Erythroblast (primary cell): ENCODE data around the gene VAV2.

ENCODE experiments used
- DNase-seq, 2 experiments: peaks; one replicate each; lab custom pipeline; 2025; lab: John Stamatoyannopoulos, UW
- GATA1 ChIP-seq: IDR thresholded peaks from 2 replicates; pipeline ENCODE4 v1.6.1; 2011; ENCODE audit warnings: low read depth, mild to moderate bottlenecking, control low read depth, low read length, moderate library complexity
- POLR2A ChIP-seq: IDR thresholded peaks from 2 replicates; pipeline ENCODE4 v1.6.1; 2011; ENCODE audit warnings: mild to moderate bottlenecking, low read length

The VAV2 gene

DNA sequence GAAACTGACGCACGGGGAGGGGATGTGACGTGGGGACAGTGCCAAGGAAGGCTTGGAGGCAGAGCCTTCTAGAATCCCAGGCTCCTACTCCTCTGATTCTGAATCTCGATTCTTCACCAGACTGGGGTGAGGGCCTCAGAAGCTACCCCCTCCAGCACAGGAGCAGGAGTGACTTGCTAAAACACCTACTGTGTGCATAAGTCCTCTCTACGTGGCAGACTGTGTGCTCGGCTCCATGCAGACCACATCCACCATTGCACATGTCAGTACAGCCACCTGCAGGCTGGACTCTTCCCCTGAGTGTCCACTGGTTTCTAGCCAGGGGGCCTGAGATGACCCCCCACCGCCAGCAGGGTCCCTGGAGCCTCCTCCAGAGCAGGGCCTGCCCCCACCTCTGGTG is 182.8 kb downstream of the VAV2 start:
- DNase-seq: no peak
- TF ChIP-seq POLR2A: no peak
- no peak for TF ChIP-seq GATA1

DNA sequence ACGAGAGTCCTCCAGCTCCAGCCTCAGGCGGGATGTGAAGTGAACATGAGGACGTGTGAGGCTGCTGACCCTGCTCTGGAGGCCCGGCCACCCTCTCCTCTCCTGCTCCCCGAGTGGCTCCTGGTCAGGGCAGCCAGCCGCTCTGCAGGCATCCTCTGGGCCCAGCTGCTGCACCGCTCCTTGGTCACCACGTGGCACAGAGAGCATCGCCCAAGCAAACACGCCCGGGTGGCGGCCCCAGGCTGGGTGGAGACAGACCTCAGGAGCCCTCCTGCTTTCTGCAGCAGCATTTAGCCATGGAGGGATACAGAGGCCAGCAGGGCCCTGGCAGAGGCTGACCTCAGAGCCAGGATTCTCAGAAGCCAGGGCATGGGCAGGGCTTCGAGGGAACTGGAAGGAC is 184.3 kb downstream of the VAV2 start:
- TF ChIP-seq POLR2A: no peak
- no peak for TF ChIP-seq GATA1
- no peak for DNase-seq

DNA sequence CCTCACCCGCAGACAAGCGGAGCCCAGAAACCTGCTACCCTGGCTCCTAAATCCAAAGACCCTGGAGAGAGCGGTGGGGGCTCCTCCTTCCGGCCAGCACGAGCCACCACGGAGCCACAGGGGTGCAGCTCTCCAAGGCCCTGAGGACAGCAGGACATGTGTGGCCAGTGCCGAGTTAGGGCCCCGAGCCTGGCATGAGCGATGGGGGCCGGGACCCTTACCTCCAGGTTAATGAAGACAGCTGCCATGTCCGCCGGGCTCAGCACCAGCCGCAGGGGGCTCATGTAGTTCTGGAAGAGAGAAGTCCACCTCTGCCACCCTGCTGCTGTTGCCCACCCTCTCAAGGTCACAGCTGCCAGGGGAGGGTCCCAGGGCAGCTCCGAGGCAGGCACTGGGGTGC is 185.1 kb downstream of the VAV2 start:
- TF ChIP-seq GATA1 (no peak), POLR2A (no peak)
- DNase-seq: no peak

DNA sequence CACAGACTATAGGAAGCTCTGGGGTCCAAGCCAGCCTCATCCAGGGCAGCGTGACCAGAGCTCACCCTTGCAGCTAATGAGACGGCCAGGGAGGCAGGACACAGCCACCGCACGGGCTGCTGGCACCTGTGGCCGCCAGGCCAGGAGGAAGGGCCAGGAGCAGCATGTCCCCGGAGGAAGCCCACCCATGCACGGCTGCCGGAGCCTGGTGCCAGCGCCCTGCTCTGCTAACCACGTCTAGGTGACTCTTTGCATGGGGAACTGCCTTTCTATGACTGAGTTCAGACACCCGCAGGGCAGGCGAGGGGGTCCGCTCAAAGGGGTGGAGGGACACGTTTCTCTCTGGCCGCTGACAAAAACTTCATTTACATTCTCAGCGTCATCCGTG is 185.5 kb downstream of the VAV2 start:
- TF ChIP-seq GATA1: no peak
- TF ChIP-seq POLR2A: no peak
- DNase-seq: no peak

DNA sequence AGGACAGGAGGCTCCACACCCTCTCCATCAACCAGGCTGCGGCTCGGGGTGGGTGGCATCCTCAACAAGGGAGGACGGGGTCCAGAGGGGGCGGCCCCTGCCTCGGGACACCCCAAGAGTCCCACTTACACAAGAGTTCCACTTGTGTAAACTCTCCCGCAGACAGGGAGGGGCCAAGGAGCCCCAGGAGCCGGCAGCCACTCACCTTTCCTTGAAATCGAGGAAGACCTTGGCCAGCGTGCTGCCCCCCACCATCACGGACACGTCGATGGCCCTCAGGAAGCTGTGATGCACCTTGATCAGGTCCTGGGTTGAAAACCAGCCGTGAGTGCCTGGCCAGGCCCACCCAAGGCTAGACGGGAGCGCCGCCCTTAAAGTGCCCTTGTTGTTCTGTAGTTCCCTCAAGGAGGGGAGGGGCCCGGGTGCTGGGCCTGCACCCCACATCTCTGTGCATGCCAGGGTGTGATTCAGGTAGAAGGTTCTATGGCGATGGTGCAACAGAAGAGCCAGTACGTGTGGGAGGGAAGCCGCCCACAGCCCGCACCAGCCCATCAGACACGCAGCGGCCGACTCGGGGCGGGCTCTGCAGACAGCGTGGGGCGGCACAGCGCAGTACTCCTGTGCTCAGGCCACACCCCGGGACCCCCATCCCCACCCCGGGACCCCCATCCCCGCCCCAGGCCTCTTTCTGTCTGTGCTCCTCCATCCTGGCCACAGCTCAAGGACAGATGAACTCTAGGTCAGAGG is 186.1 kb downstream of the VAV2 start:
- no peak for DNase-seq
- TF ChIP-seq GATA1 (no peak), POLR2A (no peak)

DNA sequence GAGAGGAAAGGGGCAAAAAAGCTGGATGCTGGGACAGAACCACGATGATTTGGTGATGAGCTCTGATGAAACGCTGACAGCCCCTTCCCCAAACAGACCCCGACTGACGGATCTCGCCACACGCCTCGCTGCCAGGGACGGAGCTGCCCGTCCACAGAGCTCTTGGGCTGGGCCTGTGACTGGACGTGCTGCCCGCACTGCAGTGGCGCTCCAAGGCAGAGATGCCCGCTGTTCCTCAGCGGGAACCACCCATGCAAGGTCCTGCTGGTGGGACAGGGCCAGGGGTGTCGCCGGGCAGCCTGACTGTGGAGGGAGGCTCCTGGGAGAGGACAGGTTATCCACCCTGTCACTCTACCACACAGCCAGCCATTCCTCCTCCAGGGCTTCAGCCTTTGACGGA is 187.9 kb downstream of the VAV2 start:
- DNase-seq: no peak
- TF ChIP-seq POLR2A: no peak
- no peak for TF ChIP-seq GATA1

DNA sequence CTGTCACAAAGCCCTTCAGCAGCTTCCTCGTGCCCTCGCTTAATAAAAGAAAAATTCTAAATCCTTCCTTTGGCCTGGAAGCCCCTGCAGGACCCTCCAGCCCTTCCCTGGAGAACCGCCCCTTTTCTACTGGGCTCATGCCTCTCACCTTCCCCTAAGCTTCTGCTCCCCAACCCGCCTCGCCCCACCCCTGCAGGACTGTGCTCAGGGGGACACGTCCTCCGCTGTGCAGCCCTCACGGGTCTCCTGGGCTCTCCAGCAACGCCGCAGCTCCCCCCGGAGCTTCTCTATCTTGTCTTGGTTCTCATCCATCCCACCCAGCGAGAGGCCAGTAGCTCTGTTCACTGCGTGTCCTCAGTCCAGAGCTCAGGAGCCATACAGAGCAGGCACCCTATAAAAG is 188.4 kb downstream of the VAV2 start:
- DNase-seq: no peak
- TF ChIP-seq GATA1: no peak
- no peak for TF ChIP-seq POLR2A

DNA sequence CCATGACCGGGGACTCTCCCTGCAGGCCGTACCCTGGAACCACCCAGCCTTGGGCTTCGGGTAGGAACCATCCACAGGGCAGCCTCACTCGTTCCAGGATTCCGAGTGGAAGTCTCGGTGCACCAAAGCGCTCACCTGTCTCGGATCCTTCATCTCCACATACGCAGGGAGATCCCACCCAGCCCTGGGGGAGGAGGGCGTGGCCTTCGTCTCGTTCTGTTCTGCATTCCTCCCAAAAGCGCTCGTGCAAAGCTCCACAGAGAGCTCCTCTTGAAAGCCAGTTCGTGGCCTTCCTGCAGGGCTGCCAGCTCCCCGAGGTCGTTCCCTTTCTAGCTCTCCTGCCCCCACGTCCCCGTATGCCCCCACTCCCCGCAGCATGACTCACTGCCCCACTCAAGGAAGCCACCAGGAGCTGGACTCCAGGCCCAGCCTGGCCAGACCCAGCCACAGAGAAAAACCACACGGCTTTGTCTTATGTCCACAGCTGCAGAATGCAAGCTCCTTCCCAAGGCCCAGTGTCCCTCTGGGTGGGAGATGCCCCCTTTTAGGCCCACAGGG is 189.0 kb downstream of the VAV2 start:
- TF ChIP-seq GATA1 (no peak), POLR2A (no peak)

DNA sequence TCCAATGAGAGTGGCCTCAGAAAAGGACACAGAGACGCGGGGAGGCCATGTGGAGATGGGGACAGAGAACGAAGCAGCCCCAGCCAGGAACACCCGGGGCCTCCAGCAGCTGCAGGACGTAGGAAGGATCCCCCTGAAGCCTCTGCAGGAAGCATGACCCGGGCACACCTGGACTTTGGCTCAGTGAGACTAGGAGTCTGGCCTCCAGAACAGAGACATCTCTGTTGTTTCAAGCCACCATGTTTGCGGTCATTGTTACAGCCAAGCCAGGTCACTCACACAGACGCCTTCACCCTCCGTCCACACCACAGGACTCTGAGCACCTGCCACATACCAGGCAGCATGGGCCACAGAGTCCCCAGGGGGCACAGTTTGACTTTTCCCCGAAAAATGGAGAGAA is 190.4 kb downstream of the VAV2 start:
- no peak for DNase-seq
- no peak for TF ChIP-seq GATA1
- TF ChIP-seq POLR2A: no peak

More for the DNA sequence above, 189.0 kb downstream of the VAV2 start:
- no peak for DNase-seq

DNA sequence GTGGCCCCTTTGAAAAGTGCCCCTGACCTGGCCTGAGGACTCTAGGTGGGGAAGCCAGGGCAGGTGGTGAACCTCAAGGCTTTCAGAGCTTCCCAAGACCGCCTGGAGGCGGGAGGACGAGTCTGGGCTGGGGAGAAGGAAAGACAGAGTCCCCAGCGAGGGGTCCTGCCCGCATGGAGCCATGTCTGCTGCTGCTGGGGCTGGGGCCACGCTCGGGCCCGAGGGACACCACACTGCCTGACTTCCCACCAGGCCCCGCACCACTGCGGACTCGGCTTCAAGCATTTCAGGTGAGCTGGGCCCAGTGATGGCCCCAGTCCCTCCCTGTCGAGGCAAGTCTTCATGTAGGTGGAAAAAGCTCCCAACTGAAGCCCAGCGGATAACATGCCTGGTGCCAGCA is 191.9 kb downstream of the VAV2 start:
- TF ChIP-seq POLR2A: no peak
- no peak for TF ChIP-seq GATA1

DNA sequence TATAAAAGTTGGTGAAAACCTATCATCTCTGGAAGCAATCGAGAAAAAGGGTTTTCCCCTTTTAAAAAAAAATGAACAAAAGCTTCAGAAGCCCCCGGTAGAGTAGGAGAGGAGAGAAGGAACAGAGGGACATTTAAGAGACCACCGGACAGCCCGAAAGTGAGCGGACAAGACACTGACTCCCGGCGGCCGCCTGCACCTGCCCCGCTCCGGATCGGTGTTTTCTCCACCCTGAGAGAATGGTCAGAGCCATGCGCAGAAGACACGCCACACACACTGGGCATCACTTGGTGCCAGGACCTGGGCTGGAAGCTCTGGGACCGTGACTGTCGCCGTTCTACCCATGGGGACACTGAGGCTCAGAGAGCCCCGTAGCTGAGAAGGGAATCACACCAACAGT is 192.4 kb downstream of the VAV2 start:
- no peak for DNase-seq
- TF ChIP-seq POLR2A: no peak
- no peak for TF ChIP-seq GATA1

More for the DNA sequence above, 191.9 kb downstream of the VAV2 start:
- DNase-seq: no peak

DNA sequence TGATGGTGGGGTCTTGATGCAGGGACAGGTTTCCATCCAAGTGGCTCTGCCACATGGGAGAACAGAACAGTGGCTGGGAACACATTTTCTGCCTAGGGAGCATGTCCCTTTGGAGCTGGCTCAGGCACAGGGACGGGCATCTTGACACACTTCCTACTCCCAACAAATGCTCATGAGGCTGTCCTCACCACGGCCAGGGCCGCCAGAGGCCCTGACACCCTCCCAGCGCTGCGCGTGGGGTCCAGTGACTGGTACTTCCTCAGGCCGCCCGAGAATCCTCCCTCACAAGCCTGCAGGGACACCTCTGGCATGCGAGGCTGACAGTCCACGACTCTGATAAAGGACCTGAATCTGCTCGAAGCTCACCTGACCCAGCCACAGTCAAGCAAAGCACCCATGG is 193.0 kb downstream of the VAV2 start:
- no peak for TF ChIP-seq POLR2A
- no peak for TF ChIP-seq GATA1
- no peak for DNase-seq

DNA sequence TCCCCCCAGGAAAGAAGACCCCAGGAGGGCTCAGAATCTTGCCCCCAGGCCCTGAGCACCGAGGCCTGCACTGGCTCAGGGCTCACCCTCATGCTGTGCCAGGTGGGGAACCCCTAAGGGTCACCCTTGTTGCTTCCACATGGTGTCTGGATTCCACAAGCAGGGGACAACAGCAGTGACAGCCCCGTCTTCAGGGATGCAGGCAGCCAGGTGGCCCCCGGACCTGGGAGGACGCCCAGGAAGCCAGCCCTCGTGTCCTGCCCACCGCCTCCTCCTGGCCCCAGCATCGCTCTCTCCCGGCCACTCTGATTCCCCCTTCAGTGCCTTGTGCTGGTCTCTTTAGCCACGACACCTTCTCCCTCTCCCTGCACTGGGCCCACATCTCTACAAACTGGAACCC is 194.0 kb downstream of the VAV2 start:
- TF ChIP-seq GATA1: no peak
- no peak for TF ChIP-seq POLR2A
- no peak for DNase-seq

DNA sequence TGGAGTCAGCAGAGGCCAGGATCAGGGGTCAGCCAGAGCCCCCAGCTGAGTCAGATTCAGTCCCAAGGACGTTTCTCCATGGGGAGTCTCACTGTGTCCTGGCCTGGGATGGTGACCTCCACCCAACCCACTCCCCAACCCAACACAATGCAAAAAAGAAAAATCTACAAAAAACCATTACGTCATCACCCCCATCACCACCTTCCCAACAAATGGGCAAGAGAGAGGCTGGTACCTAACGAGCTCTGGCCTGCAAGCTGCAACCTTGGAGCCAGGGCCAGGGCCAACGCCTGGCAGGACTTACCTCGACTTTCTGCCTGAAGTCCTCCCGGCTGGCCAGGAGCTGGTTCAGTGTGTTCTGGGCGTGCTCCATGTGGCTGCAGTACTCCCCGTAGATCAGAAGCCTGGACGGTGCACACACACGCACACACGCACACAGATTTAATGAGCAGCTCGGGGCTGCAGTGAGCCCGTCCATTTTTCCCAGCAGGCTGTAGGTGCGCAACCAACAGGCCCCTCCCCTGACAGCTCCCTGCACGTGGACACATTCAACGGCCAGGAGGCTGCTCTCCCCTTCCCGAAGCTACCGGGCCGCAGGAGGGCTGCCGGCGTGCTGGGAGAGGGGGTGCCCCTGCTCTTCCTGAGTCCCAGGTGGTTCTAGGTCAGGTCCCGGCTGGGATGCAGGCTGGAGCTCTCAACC is 194.6 kb downstream of the VAV2 start:
- DNase-seq: no peak

DNA sequence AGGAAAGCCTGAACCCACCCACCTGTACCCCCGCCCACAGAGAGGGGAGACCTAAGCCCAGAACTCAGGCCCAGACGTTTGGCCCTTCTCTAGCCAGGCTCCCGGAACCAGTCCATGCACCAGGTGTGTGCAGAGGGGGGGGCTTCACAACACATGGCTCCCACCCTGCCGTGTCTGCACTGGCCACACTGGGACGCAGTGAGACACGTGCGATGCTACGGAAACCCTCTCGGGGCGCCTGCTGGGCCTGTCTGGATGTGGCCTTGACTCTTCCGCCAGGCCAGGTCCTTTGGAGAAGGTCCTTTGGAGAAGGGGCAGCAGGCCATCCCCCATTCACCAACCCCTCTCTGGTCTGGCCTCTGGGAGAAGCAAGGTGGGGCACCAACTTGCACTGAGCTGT is 195.6 kb downstream of the VAV2 start:
- DNase-seq: no peak
- TF ChIP-seq GATA1 (no peak), POLR2A (no peak)

More for the DNA sequence above, 194.6 kb downstream of the VAV2 start:
- TF ChIP-seq POLR2A (no peak), GATA1 (no peak)
